HepG2 (cell line): Measurements from ENCODE around the gene KRTAP10-8.

Source experiments
- ATF7-NPFF ChIP-seq: sonication (generic); formaldehyde crosslinking; IDR thresholded peaks from 2 replicates; pipeline ENCODE4 v1.8.1; 2023; ENCODE audit warnings: mild to moderate bottlenecking, low read depth, missing genetic modification reagents, moderate library complexity
- BHLHE40 ChIP-seq: IDR thresholded peaks from 2 replicates; pipeline ENCODE4 v1.6.1; 2011; ENCODE audit warnings: low read length, improper control_type of control experiment
- BRCA1 ChIP-seq: sonication (generic); formaldehyde crosslinking; IDR thresholded peaks from 2 replicates; pipeline ENCODE4 v1.4.0; 2020; ENCODE audit warnings: missing genetic modification reagents
- FOXK2 ChIP-seq: fragments of 450-650 bp; IDR thresholded peaks from 2 replicates; pipeline ENCODE4 v1.6.1; 2016
- FOXP1 ChIP-seq, 2 experiments: fragments of 450-650 bp in 1 of 2; IDR thresholded peaks; 2 replicates each; pipeline ENCODE4 v1.6.1; 2017 to 2018; ENCODE audit warnings: antibody characterized with exemption in 1 of 2
- KLF12 ChIP-seq: sonication (generic); formaldehyde crosslinking; IDR thresholded peaks from 2 replicates; pipeline ENCODE4 v1.4.0; 2020; ENCODE audit warnings: missing genetic modification reagents, borderline replicate concordance
- MTA3 ChIP-seq: sonication (generic); formaldehyde crosslinking; IDR thresholded peaks from 2 replicates; pipeline ENCODE4 v1.4.0; 2020; ENCODE audit warnings: missing genetic modification reagents
- MXD4 ChIP-seq: IDR thresholded peaks from 2 replicates; pipeline ENCODE4 v1.6.1; 2016; ENCODE audit warnings: mild to moderate bottlenecking, missing biosample characterization, missing genetic modification reagents
- RAD21 ChIP-seq: fragments of 450-650 bp; formaldehyde crosslinking; IDR thresholded peaks from 2 replicates; pipeline ENCODE4 v1.5.0; 2020; ENCODE audit warnings: mild to moderate bottlenecking
- RFXANK ChIP-seq: IDR thresholded peaks from 2 replicates; pipeline ENCODE4 v1.6.1; 2016
- SMARCE1 ChIP-seq: fragments of 450-650 bp; IDR thresholded peaks from 2 replicates; pipeline ENCODE4 v1.6.1; 2017; ENCODE audit warnings: borderline replicate concordance
- SP5 ChIP-seq: IDR thresholded peaks from 2 replicates; pipeline ENCODE4 v1.6.1; 2016; ENCODE audit warnings: low read depth, borderline replicate concordance
- ZNF274 ChIP-seq: sonication (generic); formaldehyde crosslinking; IDR thresholded peaks from 2 replicates; pipeline ENCODE4 v1.5.1; 2020; ENCODE audit warnings: mild to moderate bottlenecking, missing genetic modification reagents
- TF ChIP-seq, protein P1 (sequence below): sonication (generic); formaldehyde crosslinking; IDR thresholded peaks from 2 replicates; pipeline ENCODE4 v1.5.0; 2020; ENCODE audit warnings: mild to moderate bottlenecking, missing genetic modification reagents, moderate library complexity

DNA sequence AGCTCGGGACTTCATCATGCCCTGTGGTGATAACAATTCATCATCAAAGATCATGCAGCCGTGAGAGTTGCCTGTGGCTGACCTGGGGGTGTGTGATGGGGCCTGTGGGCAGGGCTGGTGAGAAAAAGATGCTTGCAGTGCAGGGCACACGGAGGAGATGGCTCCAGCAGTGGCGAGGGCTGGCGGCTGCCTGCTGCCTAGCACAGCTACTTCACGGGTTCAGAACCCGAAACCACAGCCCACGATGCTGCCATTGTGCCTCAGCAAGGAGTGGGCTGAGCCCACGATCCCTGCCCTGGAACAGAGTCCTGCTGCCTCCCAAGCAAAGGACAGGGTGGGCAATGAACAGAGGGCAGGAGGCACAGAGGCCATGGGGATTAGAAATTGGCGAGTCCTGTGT, 14.4 kb downstream of the KRTAP10-8 start:
- TF ChIP-seq SP5 (CRISPR knock-in tag), result no peak
- no peak for TF ChIP-seq RFXANK (CRISPR knock-in tag)
- no peak for TF ChIP-seq BHLHE40
- no peak for TF ChIP-seq MTA3
- TF ChIP-seq RAD21 (CRISPR knock-in tag), result no peak
- no peak for TF ChIP-seq MXD4 (CRISPR knock-in tag)
- TF ChIP-seq KLF12, result no peak
- no peak for TF ChIP-seq FOXK2
- TF ChIP-seq BRCA1, result no peak
- no peak for TF ChIP-seq FOXP1 (IDR thresholded peaks at IDR 0.05)
- no peak for TF ChIP-seq FOXP1 (CRISPR knock-in tag; IDR thresholded peaks at IDR 0.05)
- TF ChIP-seq, protein P1, sequence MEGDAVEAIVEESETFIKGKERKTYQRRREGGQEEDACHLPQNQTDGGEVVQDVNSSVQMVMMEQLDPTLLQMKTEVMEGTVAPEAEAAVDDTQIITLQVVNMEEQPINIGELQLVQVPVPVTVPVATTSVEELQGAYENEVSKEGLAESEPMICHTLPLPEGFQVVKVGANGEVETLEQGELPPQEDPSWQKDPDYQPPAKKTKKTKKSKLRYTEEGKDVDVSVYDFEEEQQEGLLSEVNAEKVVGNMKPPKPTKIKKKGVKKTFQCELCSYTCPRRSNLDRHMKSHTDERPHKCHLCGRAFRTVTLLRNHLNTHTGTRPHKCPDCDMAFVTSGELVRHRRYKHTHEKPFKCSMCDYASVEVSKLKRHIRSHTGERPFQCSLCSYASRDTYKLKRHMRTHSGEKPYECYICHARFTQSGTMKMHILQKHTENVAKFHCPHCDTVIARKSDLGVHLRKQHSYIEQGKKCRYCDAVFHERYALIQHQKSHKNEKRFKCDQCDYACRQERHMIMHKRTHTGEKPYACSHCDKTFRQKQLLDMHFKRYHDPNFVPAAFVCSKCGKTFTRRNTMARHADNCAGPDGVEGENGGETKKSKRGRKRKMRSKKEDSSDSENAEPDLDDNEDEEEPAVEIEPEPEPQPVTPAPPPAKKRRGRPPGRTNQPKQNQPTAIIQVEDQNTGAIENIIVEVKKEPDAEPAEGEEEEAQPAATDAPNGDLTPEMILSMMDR (CRISPR knock-in tag), result no peak
- no peak for TF ChIP-seq SMARCE1
- no peak for TF ChIP-seq ATF7-NPFF (CRISPR knock-in tag)
- no peak for TF ChIP-seq ZNF274 (CRISPR knock-in tag)
